Occipital lobe (tissue), 2 donors: ENCODE results near the gene JAG2. TPM values are rescaled to one million over a fixed set of nuclear protein-coding genes. Genes with fewer than 3 reads are reported as not detected.
"Not testable (repeated sequence)": the region's sequence is repeated elsewhere in the genome, so short reads cannot be mapped to it uniquely, and the experiment has no call there.

Source experiments
- DNase-seq: peaks from one replicate; lab custom pipeline; 2025; lab: John Stamatoyannopoulos, UW
- total RNA-seq: library from RNA; depleted of rRNA; stranded (reverse); fragments of >200 nt; gene quantifications from one replicate; pipeline ENCODE4 v1.2.3, GENCODE V29; 2014

The JAG2 gene
- total RNA-seq, 1 donor from 2014 or later = 31.7 TPM

GRCh38 chr14:105118646-105119407, 49.7 kb downstream of the JAG2 start:
- DNase-seq = no peak

DNA sequence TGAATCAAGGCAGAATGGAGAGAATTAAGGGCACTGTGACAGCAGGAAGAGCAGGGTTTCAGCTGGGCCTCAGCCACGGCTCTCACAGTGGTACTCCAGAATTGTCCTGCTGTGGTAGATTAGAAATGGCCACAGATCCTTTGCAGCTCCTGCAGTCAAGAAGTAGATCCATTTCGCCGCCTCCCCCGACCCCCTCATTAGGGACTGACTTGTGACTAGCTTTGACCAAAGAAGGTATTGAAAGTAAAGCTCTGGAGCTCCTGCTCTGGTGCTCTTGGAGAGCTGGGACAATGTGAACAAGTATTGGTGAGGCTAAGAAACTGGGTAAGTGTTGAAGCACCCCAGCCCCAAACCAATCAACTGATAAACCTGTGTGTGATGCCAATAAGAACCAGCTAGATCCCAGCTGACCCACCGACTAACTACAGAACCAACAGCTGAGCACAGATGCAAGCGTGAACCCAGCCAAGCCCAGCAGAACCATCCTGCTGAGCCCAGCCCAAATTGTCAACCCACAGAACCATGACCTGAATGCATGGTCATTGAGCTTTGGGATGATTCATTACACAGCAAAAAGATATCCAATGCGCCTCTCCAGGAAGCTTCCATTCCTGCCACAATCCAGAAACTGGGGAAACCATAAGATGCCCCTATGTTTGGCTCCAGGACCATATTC, 50.7 kb downstream of the JAG2 start:
- DNase-seq = no peak

GRCh38 chr14:105117257-105117646, 51.3 kb downstream of the JAG2 start:
- DNase-seq = no peak

- no peak for DNase-seq
Observed at GRCh38 chr14:105116451-105117256, 51.9 kb downstream of the JAG2 start.

- not testable (repeated sequence) for DNase-seq
Observed at GRCh38 chr14:105109243-105109642, 59.3 kb downstream of the JAG2 start.

- no peak for DNase-seq
Observed at GRCh38 chr14:105108516-105108864, 60.1 kb downstream of the JAG2 start.

DNA sequence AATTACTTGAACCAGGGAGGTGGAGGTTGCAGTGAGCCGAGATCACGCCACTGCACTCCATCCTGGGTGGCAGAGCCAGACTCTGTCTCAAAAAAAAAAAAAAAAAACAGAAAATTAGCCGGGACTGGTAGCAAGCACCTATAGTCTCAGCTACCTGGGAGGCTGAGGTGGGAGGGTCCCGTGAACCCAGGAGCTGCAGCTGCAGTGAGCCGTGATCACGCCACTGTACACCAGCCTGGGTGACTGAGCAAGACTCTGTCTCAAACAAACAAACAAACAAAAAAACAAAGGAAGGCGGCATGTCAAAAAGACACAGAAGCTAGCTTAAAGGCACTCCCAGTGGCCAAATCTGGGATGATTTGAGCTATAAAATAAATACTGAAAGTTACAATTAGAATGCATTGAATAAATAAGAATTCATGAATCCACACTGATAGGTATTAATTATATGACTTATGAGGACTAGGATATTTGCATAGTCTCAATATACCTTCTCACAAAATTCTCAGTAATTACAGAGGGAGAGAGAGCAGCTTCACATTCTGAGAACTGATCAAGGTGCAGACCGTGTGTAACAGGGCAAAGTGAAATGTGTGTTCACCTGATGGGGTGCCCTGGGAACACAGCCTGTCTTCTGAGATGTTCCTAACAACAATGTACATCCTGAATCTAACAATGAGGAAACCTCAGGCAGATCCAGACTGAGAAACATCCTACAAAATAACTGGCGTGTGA, 60.6 kb downstream of the JAG2 start:
- no peak for DNase-seq

GRCh38 chr14:105107351-105107750, 61.2 kb downstream of the JAG2 start:
- no peak for DNase-seq

- DNase-seq = no peak
Observed at GRCh38 chr14:105105158-105105557, 63.4 kb downstream of the JAG2 start.

- DNase-seq = no peak
Observed at GRCh38 chr14:105102893-105103292, 65.7 kb downstream of the JAG2 start.

GRCh38 chr14:105102361-105102870, 66.2 kb downstream of the JAG2 start:
- DNase-seq = no peak

GRCh38 chr14:105100910-105101309, 67.7 kb downstream of the JAG2 start:
- DNase-seq = no peak

GRCh38 chr14:105099778-105100177, 68.8 kb downstream of the JAG2 start:
- no peak for DNase-seq

DNA sequence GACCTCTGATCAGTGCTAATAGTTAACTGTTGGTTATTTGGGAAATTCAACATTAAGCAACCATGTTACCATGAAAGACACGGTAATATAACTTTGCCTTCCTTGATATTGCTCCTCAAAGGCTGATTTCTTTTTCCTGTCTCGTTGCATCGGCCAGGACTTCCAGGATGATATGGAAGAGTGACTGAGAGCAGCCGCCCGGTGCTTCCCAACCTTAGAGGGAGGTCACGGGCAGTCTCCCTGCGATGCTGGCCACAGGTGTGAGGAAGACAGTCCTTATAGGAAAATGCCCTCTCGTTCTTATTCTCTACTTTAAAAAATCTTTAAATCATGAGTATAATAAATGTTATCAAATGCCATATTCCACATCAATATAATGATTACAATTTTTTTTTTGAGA, 70.3 kb downstream of the JAG2 start:
- no peak for DNase-seq

- no peak for DNase-seq
Observed at GRCh38 chr14:105097794-105098127, 70.8 kb downstream of the JAG2 start.

DNA sequence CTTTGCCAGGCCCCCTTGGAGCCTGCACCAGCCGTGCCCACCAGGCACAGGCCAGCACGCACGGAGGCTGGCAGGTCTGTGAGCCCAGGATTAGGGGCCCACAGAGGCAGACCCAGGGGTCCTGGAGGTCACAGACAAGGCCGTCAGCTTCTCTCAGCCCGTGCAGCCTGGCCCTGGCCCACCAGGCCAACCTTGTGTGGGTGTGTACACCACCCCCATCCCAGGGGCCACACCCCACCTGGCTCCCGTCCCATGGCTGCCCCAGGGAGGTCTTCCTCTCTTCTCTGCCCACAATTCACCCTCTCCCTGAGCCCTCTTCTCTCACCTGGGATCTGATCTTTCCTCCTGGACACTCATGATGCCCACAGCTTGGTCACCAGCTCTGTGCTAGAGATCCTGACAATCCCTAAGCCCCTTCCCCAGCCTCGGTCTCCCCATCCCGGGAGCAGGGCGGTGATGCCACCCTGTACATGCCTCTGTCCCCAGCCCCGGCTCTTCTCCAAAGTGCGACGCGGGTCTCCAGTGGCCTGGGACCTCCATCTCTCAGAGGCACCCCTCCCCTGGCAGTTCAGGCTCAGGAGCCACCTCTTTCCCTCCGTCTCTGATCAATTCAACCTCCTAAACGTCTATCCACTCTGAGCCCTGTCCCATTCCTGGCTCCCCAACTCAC, 72.2 kb downstream of the JAG2 start:
- no peak for DNase-seq

GRCh38 chr14:105095236-105095805, 73.3 kb downstream of the JAG2 start:
- DNase-seq = no peak

- no peak for DNase-seq
Observed at GRCh38 chr14:105094193-105094907, 74.2 kb downstream of the JAG2 start.

GRCh38 chr14:105093431-105094192, 75.0 kb downstream of the JAG2 start:
- no peak for DNase-seq
